Measurements from ENCODE around the gene BCAS3. TPM values are rescaled to one million over a fixed set of nuclear protein-coding genes. Genes with fewer than 3 reads are reported as not detected.

BCAS3 gene
- total RNA-seq, 1 experiment from 2014 or later, result 14.3 TPM

- peaks cover 37% of the 10 kb centered on the region for H3K4me1 ChIP-seq (replicated peaks)
- peak overlapping the region; percentile 1; the same call in 1 of the 2 replicates for H3K27ac ChIP-seq
- H3K36me3 ChIP-seq, result no peaks in the 10 kb centered on the region
- H3K9me3 ChIP-seq (replicated peaks), result no peaks in the 10 kb centered on the region
- DNase-seq (ENCODE audit: low read depth in 1 of 2, low spot score in 2 of 2), result no peak
- H3K27me3 ChIP-seq (replicated peaks), result no peaks in the 10 kb centered on the region
- H3K4me3 ChIP-seq, result no peak overlapping the region
These were observed 540.3 kb downstream of the BCAS3 start for GRCh38 chr17:61217878-61218437.

DNA sequence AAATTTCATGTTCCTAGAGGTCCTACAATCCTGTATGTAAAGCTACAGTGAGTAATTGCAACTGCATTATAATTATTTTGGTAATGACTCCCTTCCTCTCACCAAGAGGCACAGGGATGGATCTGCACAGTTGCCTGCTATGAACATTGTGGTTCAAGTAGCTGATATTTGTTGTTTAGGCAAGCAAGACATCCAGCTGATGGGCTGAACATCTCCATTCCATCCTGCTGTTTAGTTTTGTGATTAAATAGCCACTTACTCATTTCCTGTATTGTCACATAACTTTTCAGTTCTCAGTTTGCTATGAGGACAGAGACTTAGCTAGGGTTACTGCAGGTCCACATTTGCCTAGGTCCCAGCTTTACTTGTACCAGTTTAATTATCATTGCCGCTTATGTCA, 540.8 kb downstream of the BCAS3 start:
- peak; percentile 52 to 60 for DNase-seq (ENCODE audit: low read depth in 1 of 2, low spot score in 2 of 2)
- H3K4me3 ChIP-seq, result no peak overlapping the region
- H3K36me3 ChIP-seq, result no peaks in the 10 kb centered on the region
- H3K4me1 ChIP-seq (replicated peaks), result peaks cover 37% of the 10 kb centered on the region
- H3K27me3 ChIP-seq (replicated peaks), result no peaks in the 10 kb centered on the region
- H3K27ac ChIP-seq, result peak overlapping the region; percentile 1; the same call in 1 of the 2 replicates
- no peaks in the 10 kb centered on the region for H3K9me3 ChIP-seq (replicated peaks)

DNA sequence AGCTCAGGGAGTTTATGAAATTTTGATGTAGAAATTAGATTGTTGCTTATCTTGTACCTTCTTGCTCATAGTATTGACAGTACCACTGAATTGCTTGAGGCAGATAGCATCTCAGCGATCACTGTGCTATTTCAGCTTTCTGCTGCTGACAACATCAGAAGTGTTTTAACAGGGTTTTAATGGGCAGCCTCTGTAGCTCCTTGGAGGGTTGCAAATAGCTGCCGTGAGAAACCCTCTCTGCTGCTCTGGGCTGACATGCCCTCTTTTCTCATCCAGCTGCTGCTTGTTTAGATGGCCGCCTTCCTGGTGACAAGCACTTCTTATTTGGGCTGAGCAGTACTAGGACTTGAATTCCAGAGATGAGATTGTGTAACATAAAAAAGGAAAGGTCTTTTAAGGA, 541.8 kb downstream of the BCAS3 start:
- no peak for DNase-seq (ENCODE audit: low read depth in 1 of 2, low spot score in 2 of 2)
- Histone ChIP-seq H3K36me3 (no peaks in the 10 kb centered on the region), H3K27me3 (replicated peaks) (no peaks in the 10 kb centered on the region), H3K4me1 (replicated peaks) (peaks cover 37% of the 10 kb centered on the region), H3K4me3 (no peak overlapping the region), H3K27ac (no peak overlapping the region), H3K9me3 (replicated peaks) (no peaks in the 10 kb centered on the region)

GRCh38 chr17:61221181-61221580, 543.5 kb downstream of the BCAS3 start:
- Histone ChIP-seq H3K36me3 (no peaks in the 10 kb centered on the region), H3K4me3 (no peak overlapping the region), H3K9me3 (replicated peaks) (no peaks in the 10 kb centered on the region), H3K27ac (no peak overlapping the region), H3K4me1 (replicated peaks) (peaks cover 37% of the 10 kb centered on the region), H3K27me3 (replicated peaks) (no peaks in the 10 kb centered on the region)
- no peak for DNase-seq (ENCODE audit: low read depth in 1 of 2, low spot score in 2 of 2)

- H3K27ac ChIP-seq, result no peak overlapping the region
- H3K4me3 ChIP-seq, result no peak overlapping the region
- no peaks in the 10 kb centered on the region for H3K27me3 ChIP-seq (replicated peaks)
- no peaks in the 10 kb centered on the region for H3K36me3 ChIP-seq
- H3K4me1 ChIP-seq (replicated peaks), result peaks cover 37% of the 10 kb centered on the region
- no peaks in the 10 kb centered on the region for H3K9me3 ChIP-seq (replicated peaks)
- DNase-seq (ENCODE audit: low read depth in 1 of 2, low spot score in 2 of 2), result no peak
These were observed 544.2 kb downstream of the BCAS3 start for GRCh38 chr17:61221597-61222471.

- no peak overlapping the region for H3K4me3 ChIP-seq
- H3K4me1 ChIP-seq (replicated peaks), result peaks cover 20% of the 10 kb centered on the region
- DNase-seq (ENCODE audit: low read depth in 1 of 2, low spot score in 2 of 2), result no peak
- no peaks in the 10 kb centered on the region for H3K27me3 ChIP-seq (replicated peaks)
- H3K36me3 ChIP-seq, result no peaks in the 10 kb centered on the region
- no peaks in the 10 kb centered on the region for H3K9me3 ChIP-seq (replicated peaks)
- no peak overlapping the region for H3K27ac ChIP-seq
These were observed 546.1 kb downstream of the BCAS3 start for GRCh38 chr17:61223725-61224124.

- no peaks in the 10 kb centered on the region for H3K36me3 ChIP-seq
- H3K4me1 ChIP-seq (replicated peaks), result peaks cover 9% of the 10 kb centered on the region
- no peaks in the 10 kb centered on the region for H3K9me3 ChIP-seq (replicated peaks)
- H3K27ac ChIP-seq, result no peak overlapping the region
- H3K4me3 ChIP-seq, result no peak overlapping the region
- no peak for DNase-seq (ENCODE audit: low read depth in 1 of 2, low spot score in 2 of 2)
- no peaks in the 10 kb centered on the region for H3K27me3 ChIP-seq (replicated peaks)
These were observed 547.7 kb downstream of the BCAS3 start for GRCh38 chr17:61225178-61225882.

DNA sequence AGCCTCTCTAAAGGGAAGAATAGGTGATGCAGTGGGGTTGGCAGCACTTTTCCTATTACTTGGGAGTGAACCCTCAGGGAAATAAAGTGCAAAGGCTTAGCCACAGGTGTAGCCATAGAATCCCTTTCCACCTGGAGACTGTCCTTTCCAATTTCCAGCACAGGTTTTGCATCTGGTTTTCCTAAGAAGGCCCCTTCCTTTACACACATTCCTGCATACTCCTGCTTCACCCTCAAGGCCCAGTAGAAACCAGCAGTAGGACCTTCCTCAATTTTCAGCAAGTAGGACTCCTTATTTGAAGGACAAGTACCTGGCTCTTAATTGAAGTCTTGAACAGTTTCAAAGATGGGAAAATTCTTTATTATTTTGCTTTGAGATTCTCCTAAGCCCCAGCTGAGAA, 550.2 kb downstream of the BCAS3 start:
- Histone ChIP-seq H3K36me3 (no peaks in the 10 kb centered on the region), H3K27ac (no peak overlapping the region), H3K4me3 (no peak overlapping the region), H3K9me3 (replicated peaks) (no peaks in the 10 kb centered on the region), H3K27me3 (replicated peaks) (no peaks in the 10 kb centered on the region), H3K4me1 (replicated peaks) (no peaks in the 10 kb centered on the region; the same call in 1 of the 2 replicates)
- no peak for DNase-seq (ENCODE audit: low read depth in 1 of 2, low spot score in 2 of 2)

GRCh38 chr17:61230461-61230860, 552.8 kb downstream of the BCAS3 start:
- H3K4me1 ChIP-seq (replicated peaks), result peaks cover 6% of the 10 kb centered on the region
- no peaks in the 10 kb centered on the region for H3K27me3 ChIP-seq (replicated peaks)
- no peak overlapping the region for H3K4me3 ChIP-seq
- no peaks in the 10 kb centered on the region for H3K9me3 ChIP-seq (replicated peaks)
- no peak for DNase-seq (ENCODE audit: low read depth in 1 of 2, low spot score in 2 of 2)
- no peaks in the 10 kb centered on the region for H3K36me3 ChIP-seq
- H3K27ac ChIP-seq, result no peak overlapping the region

GRCh38 chr17:61230972-61231820, 553.5 kb downstream of the BCAS3 start:
- H3K36me3 ChIP-seq, result no peaks in the 10 kb centered on the region
- no peak overlapping the region for H3K4me3 ChIP-seq
- H3K27ac ChIP-seq, result no peak overlapping the region
- no peaks in the 10 kb centered on the region for H3K27me3 ChIP-seq (replicated peaks)
- H3K9me3 ChIP-seq (replicated peaks), result no peaks in the 10 kb centered on the region
- DNase-seq (ENCODE audit: low read depth in 1 of 2, low spot score in 2 of 2), result no peak
- H3K4me1 ChIP-seq (replicated peaks), result peaks cover 14% of the 10 kb centered on the region

- Histone ChIP-seq H3K27ac (no peak overlapping the region), H3K9me3 (replicated peaks) (0 out of 2 replicates have a peak, but pooled peaks cover 5% of the 10 kb centered on the region), H3K4me1 (replicated peaks) (peaks cover 16% of the 10 kb centered on the region), H3K4me3 (no peak overlapping the region), H3K27me3 (replicated peaks) (no peaks in the 10 kb centered on the region), H3K36me3 (no peaks in the 10 kb centered on the region)
- DNase-seq (ENCODE audit: low read depth in 1 of 2, low spot score in 2 of 2), result no peak
These were observed 555.2 kb downstream of the BCAS3 start for GRCh38 chr17:61232871-61233270.

- H3K4me3 ChIP-seq, result no peak overlapping the region
- H3K4me1 ChIP-seq (replicated peaks), result peaks cover 16% of the 10 kb centered on the region
- no peaks in the 10 kb centered on the region for H3K36me3 ChIP-seq
- H3K27ac ChIP-seq, result no peak overlapping the region
- 0 out of 2 replicates have a peak, but pooled peaks cover 5% of the 10 kb centered on the region for H3K9me3 ChIP-seq (replicated peaks)
- DNase-seq (ENCODE audit: low read depth in 1 of 2, low spot score in 2 of 2), result peak in 1 of 2 experiments; percentile 15
- H3K27me3 ChIP-seq (replicated peaks), result no peaks in the 10 kb centered on the region
These were observed 556.5 kb downstream of the BCAS3 start for GRCh38 chr17:61233991-61234750.

Measured in SJSA1 (cell line).